ENCODE results near the gene CFDP1. TPM values are rescaled to one million over a fixed set of nuclear protein-coding genes. Genes with fewer than 3 reads are reported as not detected.
"Not testable (repeated sequence)": the region's sequence is repeated elsewhere in the genome, so short reads cannot be mapped to it uniquely, and the experiment has no call there.

Gene CFDP1
- polyA plus RNA-seq, 1 donor (not counting 4 experiments of a cell fraction or from before 2014, with no cell fraction given) = 42.1 TPM

GRCh38 chr16:75281826-75282225, 151.5 kb downstream of the CFDP1 start:
- Histone ChIP-seq H3K27ac (ENCODE audit: control insufficient read depth, insufficient read depth, low read length) (no peak overlapping the region), H3K36me3 (ENCODE audit: control insufficient read depth in 2 of 2, extremely low read depth in 1 of 2, insufficient read depth in 2 of 2, low read length in 2 of 2) (no peaks in the 10 kb centered on the region), H3K9me1 (ENCODE audit: control insufficient read depth, extremely low read depth, insufficient read depth, low read length) (no peaks in the 10 kb centered on the region), H3K4me2 (ENCODE audit: control insufficient read depth, extremely low read depth, insufficient read depth, low read depth, low read length) (no peak overlapping the region), H3K9ac (ENCODE audit: control insufficient read depth, extremely low read depth, insufficient read depth, low read length) (no peak overlapping the region), H3K27me3 (ENCODE audit: control insufficient read depth, extremely low read depth, insufficient read depth, low read length) (no peaks in the 10 kb centered on the region), H3K4me3 (ENCODE audit: control insufficient read depth in 2 of 3, extremely low read depth in 1 of 3, insufficient read depth in 2 of 3, low read depth in 1 of 3, low read length in 3 of 3) (no peak overlapping the region), H3K9me3 (ENCODE audit: control insufficient read depth, low read depth, low read length) (no peaks in the 10 kb centered on the region), H3K4me1 (ENCODE audit: control insufficient read depth, extremely low read depth, insufficient read depth, low read length) (peaks cover 37% of the 10 kb centered on the region), H2AFZ (ENCODE audit: control insufficient read depth, low read length) (no peak overlapping the region), H4K20me1 (ENCODE audit: control insufficient read depth, extremely low read depth, insufficient read depth, low read length) (no peaks in the 10 kb centered on the region), H3K79me2 (ENCODE audit: control insufficient read depth, insufficient read depth, low read length) (no peaks in the 10 kb centered on the region)
- FAIRE-seq = no peak
- DNase-seq (ENCODE audit: low read depth, low spot score) = no peak
- no peak for TF ChIP-seq EZH2 (IDR thresholded peaks at IDR 0.05; ENCODE audit: low read length)
- TF ChIP-seq CTCF (optimal IDR thresholded peaks at IDR 0.05 in 1 of 3, IDR thresholded peaks at IDR 0.05 in 1 of 3, conservative IDR thresholded peaks at IDR 0.05 in 1 of 3; ENCODE audit: extremely low read depth in 1 of 3, insufficient read depth in 2 of 3, low read length in 3 of 3) = no peak
- dilution Hi-C loops (cut with MboI; ENCODE audit: extremely low pct_ligation_motif_present, low sequenced_read_pairs) = no loop called here

- H3K4me3 ChIP-seq (ENCODE audit: control insufficient read depth in 2 of 3, extremely low read depth in 1 of 3, insufficient read depth in 2 of 3, low read depth in 1 of 3, low read length in 3 of 3); H2AFZ ChIP-seq (ENCODE audit: control insufficient read depth, low read length); DNase-seq (ENCODE audit: low read depth, low spot score); FAIRE-seq; dilution Hi-C loops (cut with MboI; ENCODE audit: extremely low pct_ligation_motif_present, low sequenced_read_pairs); H3K9ac ChIP-seq (ENCODE audit: control insufficient read depth, extremely low read depth, insufficient read depth, low read length); H3K4me2 ChIP-seq (ENCODE audit: control insufficient read depth, extremely low read depth, insufficient read depth, low read depth, low read length); H3K27ac ChIP-seq (ENCODE audit: control insufficient read depth, insufficient read depth, low read length); H3K36me3 ChIP-seq (ENCODE audit: control insufficient read depth in 2 of 2, extremely low read depth in 1 of 2, insufficient read depth in 2 of 2, low read length in 2 of 2); H3K9me3 ChIP-seq (ENCODE audit: control insufficient read depth, low read depth, low read length); H4K20me1 ChIP-seq (ENCODE audit: control insufficient read depth, extremely low read depth, insufficient read depth, low read length); H3K9me1 ChIP-seq (ENCODE audit: control insufficient read depth, extremely low read depth, insufficient read depth, low read length); H3K27me3 ChIP-seq (ENCODE audit: control insufficient read depth, extremely low read depth, insufficient read depth, low read length); H3K79me2 ChIP-seq (ENCODE audit: control insufficient read depth, insufficient read depth, low read length): not testable (repeated sequence)
- H3K4me1 ChIP-seq (ENCODE audit: control insufficient read depth, extremely low read depth, insufficient read depth, low read length) = peaks cover 37% of the 10 kb centered on the region
Measured at GRCh38 chr16:75281009-75281408, 152.3 kb downstream of the CFDP1 start.

GRCh38 chr16:75280331-75280804, 152.9 kb downstream of the CFDP1 start:
- Histone ChIP-seq H2AFZ (ENCODE audit: control insufficient read depth, low read length) (no peak overlapping the region), H3K9me3 (ENCODE audit: control insufficient read depth, low read depth, low read length) (no peaks in the 10 kb centered on the region), H3K4me1 (ENCODE audit: control insufficient read depth, extremely low read depth, insufficient read depth, low read length) (peaks cover 37% of the 10 kb centered on the region), H3K4me3 (ENCODE audit: control insufficient read depth in 2 of 3, extremely low read depth in 1 of 3, insufficient read depth in 2 of 3, low read depth in 1 of 3, low read length in 3 of 3) (no peak overlapping the region), H3K27me3 (ENCODE audit: control insufficient read depth, extremely low read depth, insufficient read depth, low read length) (no peaks in the 10 kb centered on the region), H3K9me1 (ENCODE audit: control insufficient read depth, extremely low read depth, insufficient read depth, low read length) (no peaks in the 10 kb centered on the region), H3K36me3 (ENCODE audit: control insufficient read depth in 2 of 2, extremely low read depth in 1 of 2, insufficient read depth in 2 of 2, low read length in 2 of 2) (no peaks in the 10 kb centered on the region), H3K27ac (ENCODE audit: control insufficient read depth, insufficient read depth, low read length) (peak overlapping the region; percentile 9), H3K4me2 (ENCODE audit: control insufficient read depth, extremely low read depth, insufficient read depth, low read depth, low read length) (peak overlapping the region; percentile 51), H3K79me2 (ENCODE audit: control insufficient read depth, insufficient read depth, low read length) (no peaks in the 10 kb centered on the region), H4K20me1 (ENCODE audit: control insufficient read depth, extremely low read depth, insufficient read depth, low read length) (no peaks in the 10 kb centered on the region), H3K9ac (ENCODE audit: control insufficient read depth, extremely low read depth, insufficient read depth, low read length) (no peak overlapping the region)
- DNase-seq (ENCODE audit: low read depth, low spot score) (no peak), FAIRE-seq (peak; percentile 83)
- TF ChIP-seq EZH2 (IDR thresholded peaks at IDR 0.05; ENCODE audit: low read length) (no peak), CTCF (optimal IDR thresholded peaks at IDR 0.05 in 1 of 3, IDR thresholded peaks at IDR 0.05 in 1 of 3, conservative IDR thresholded peaks at IDR 0.05 in 1 of 3; ENCODE audit: extremely low read depth in 1 of 3, insufficient read depth in 2 of 3, low read length in 3 of 3) (no peak)
- dilution Hi-C loops (cut with MboI; ENCODE audit: extremely low pct_ligation_motif_present, low sequenced_read_pairs) = no loop called here

Data from keratinocyte (primary cell).